ENCODE data around the gene KCNS1. TPM values are rescaled to one million over a fixed set of nuclear protein-coding genes. Genes with fewer than 3 reads are reported as not detected.

KCNS1 gene
- total and polyA plus RNA-seq, 8 donors, result 0.04 to 1.3 (median 0.09) TPM; not detected in 1

DNA sequence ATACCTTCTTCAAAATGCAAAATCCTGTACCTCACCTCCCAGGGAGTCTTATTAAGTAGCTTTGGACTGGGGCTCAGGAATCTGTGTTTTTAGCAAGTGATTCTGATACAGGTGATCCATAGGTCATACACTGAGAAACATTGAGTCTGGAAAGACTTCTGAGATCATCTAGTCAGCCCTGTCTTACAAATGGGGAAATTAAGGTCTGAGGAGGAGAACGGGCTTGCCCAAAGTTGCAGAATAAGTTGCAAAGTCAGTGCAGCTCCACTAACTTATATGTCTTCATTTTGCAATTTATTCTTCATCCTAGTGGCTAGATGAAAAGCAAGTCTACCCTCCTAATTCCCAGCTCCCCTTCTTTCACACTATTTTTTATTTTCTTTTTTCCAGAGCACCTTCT is 28.9 kb downstream of the KCNS1 start:
- TF ChIP-seq, protein P1, sequence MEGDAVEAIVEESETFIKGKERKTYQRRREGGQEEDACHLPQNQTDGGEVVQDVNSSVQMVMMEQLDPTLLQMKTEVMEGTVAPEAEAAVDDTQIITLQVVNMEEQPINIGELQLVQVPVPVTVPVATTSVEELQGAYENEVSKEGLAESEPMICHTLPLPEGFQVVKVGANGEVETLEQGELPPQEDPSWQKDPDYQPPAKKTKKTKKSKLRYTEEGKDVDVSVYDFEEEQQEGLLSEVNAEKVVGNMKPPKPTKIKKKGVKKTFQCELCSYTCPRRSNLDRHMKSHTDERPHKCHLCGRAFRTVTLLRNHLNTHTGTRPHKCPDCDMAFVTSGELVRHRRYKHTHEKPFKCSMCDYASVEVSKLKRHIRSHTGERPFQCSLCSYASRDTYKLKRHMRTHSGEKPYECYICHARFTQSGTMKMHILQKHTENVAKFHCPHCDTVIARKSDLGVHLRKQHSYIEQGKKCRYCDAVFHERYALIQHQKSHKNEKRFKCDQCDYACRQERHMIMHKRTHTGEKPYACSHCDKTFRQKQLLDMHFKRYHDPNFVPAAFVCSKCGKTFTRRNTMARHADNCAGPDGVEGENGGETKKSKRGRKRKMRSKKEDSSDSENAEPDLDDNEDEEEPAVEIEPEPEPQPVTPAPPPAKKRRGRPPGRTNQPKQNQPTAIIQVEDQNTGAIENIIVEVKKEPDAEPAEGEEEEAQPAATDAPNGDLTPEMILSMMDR (IDR thresholded peaks at IDR 0.05), result no peak
- H3K27ac ChIP-seq, result no peak overlapping the region
- WGBS, 2 donors, result 85 to 88% methylated on average over 1 of the region's 1 CpG
- FAIRE-seq (no peak), ATAC-seq (no peak), DNase-seq (no peak)
- intact Hi-C loops (cut with DNase I), result no loop called here
- no peaks in the 10 kb centered on the region for H3K4me1 ChIP-seq
- H3K9me3 ChIP-seq, result no peaks in the 10 kb centered on the region
- H3K4me3 ChIP-seq, result no peak overlapping the region
- H3K27me3 ChIP-seq, result no peaks in the 10 kb centered on the region
- no peaks in the 10 kb centered on the region for H3K36me3 ChIP-seq

DNA sequence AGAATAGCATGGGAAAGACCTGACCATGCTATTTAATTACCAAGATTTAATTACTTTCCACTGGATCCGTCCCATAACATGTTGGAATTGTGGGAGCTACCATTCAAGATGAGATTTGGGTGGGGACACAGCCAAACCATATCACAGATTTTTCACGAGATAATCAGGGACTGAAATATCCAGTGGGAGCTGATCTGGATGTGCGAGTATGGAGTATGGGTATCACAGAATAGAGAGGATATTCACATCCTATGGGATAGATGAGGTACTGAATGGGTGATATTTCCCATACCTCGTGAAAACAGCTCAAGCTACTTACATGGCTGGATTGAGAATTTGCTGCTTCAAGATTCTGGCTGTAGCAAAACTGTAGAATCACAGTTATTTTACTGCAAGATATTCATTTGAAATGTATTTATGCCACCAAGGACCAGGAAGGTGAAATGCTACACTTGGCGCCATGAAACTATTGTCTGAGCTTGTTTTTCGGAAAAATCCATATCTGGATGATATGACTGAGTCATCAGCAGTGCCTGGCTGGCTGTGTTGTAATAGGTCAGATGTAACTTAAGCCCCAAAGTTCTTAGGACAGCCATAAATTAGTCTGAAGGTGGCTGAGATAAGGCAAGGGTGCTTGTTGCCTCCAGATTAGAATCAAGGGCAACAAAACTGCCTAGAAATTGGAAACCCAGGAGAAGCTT is 29.8 kb downstream of the KCNS1 start:
- Histone ChIP-seq H3K36me3 (no peaks in the 10 kb centered on the region), H3K27me3 (no peaks in the 10 kb centered on the region), H3K4me3 (no peak overlapping the region), H3K4me1 (no peaks in the 10 kb centered on the region), H3K27ac (no peak overlapping the region), H3K9me3 (no peaks in the 10 kb centered on the region)
- DNase-seq (no peak), FAIRE-seq (no peak), ATAC-seq (no peak)
- 91 to 95% methylated on average over 6 of the region's 6 CpGs for WGBS, 2 donors
- intact Hi-C loops (cut with DNase I), result no loop called here
- TF ChIP-seq, protein P1 (IDR thresholded peaks at IDR 0.05), result no peak

DNA sequence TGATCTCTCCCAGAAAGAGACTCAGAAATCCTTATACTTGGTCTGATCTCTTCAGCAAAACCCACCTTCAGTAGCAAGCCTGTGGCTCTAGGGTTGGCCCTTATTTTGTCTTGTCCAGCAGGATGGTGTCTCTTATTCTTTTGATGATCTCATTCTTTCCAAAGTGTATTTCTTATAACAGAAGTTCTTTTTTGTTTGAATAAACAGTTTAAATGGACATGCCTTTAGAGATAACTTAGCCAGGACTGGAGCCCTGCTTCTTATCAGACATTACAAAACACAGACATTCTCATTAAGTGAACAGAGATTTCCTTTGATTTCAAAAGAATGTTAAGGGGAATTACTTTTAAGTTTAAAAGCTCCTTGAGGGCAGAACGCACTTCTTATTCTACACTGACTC is 31.7 kb downstream of the KCNS1 start:
- DNase-seq (no peak), FAIRE-seq (no peak), ATAC-seq (no peak)
- Histone ChIP-seq H3K27me3 (no peaks in the 10 kb centered on the region), H3K9me3 (no peaks in the 10 kb centered on the region), H3K36me3 (no peaks in the 10 kb centered on the region), H3K4me3 (no peak overlapping the region), H3K27ac (no peak overlapping the region), H3K4me1 (no peaks in the 10 kb centered on the region)
- intact Hi-C loops (cut with DNase I), result no loop called here
- WGBS, 2 donors, result 94 to 97% methylated on average over 1 of the region's 1 CpG
- TF ChIP-seq, protein P1 (IDR thresholded peaks at IDR 0.05), result no peak

DNA sequence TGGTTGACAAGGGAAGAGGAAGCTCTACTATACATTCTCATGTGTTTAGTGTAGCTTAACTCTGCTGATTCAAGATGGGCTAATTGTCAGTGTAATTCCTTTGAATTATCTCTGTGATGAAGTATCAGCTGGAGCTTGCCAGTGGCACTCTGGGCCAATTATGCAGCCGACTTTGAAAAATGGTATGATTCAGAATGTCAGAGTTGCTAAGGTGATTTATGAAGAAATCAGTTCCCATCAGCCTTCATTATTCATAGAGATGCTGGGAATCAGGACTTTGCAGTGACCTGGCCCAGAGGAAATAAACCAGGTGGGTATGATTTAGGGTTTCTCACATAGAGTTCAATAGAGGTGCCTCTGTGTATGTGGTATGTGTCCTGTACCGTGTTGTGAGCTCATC is 33.4 kb downstream of the KCNS1 start:
- Histone ChIP-seq H3K9me3 (no peaks in the 10 kb centered on the region), H3K4me3 (no peak overlapping the region), H3K36me3 (no peaks in the 10 kb centered on the region), H3K27me3 (no peaks in the 10 kb centered on the region), H3K4me1 (no peaks in the 10 kb centered on the region), H3K27ac (no peak overlapping the region)
- ATAC-seq (no peak), FAIRE-seq (no peak), DNase-seq (no peak)
- intact Hi-C loops (cut with DNase I), result no loop called here
- TF ChIP-seq, protein P1 (IDR thresholded peaks at IDR 0.05), result no peak
- 80 to 89% methylated on average over 2 of the region's 2 CpGs for WGBS, 2 donors

DNA sequence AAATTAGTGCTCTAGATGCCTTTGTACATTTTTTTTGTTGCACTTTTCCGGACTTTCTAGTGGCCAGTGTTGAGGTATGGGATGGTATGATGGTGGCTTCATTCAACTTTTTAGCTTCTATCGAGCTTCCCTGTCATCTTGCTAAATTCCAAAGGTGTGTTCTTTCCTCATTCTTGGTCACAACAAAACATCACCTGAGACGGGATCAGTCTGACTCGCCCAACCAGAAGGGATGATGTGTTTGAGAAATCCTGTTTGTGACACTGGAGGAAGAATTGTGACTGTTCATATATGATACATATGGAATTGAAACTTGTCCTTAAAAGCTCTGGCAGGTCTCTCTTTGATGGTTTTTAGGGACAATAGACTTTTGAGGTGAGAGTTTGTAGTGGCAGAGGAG is 33.8 kb downstream of the KCNS1 start:
- no peak for ATAC-seq
- H3K27ac ChIP-seq, result no peak overlapping the region
- no peaks in the 10 kb centered on the region for H3K9me3 ChIP-seq
- intact Hi-C loops (cut with DNase I), result no loop called here
- H3K4me1 ChIP-seq, result no peaks in the 10 kb centered on the region
- H3K36me3 ChIP-seq, result no peaks in the 10 kb centered on the region
- 93% methylated on average over 4 of the region's 4 CpGs for WGBS, 2 donors
- TF ChIP-seq, protein P1 (IDR thresholded peaks at IDR 0.05), result no peak
- no peaks in the 10 kb centered on the region for H3K27me3 ChIP-seq
- no peak overlapping the region for H3K4me3 ChIP-seq
- DNase-seq, result no peak
- FAIRE-seq, result no peak
